HEK293 (cell line): ENCODE data around the gene DNAJC12.
A peak's percentile ranks its signal among the peaks of the same experiment; 100 is the strongest.

Experiments used
- CTCF ChIA-PET: fragments of 350-600 bp; formaldehyde crosslinking; extraction: SDS; loops from one replicate; lab custom pipeline; 2021; ENCODE audit warnings: antibody characterized with exemption; lab: Yijun Ruan, JAX
- POLR2A ChIA-PET: fragments of 300-600 bp; formaldehyde crosslinking; extraction: SDS; loops from one replicate; lab custom pipeline; 2020; ENCODE audit warnings: antibody characterized with exemption, inconsistent platforms; lab: Yijun Ruan, JAX
- H3K27ac ChIP-seq: fragments of 200-500 bp; sonication (Bioruptor generic); 2 replicates; pipeline ENCODE4 v1.5.1; 2014; ENCODE audit warnings: low read depth, low read length, control low read depth, inconsistent platforms; ENCODE audit errors: extremely low read depth
- H3K36me3 ChIP-seq, 2 experiments: fragments of 200-500 bp in 1 of 2; sonication (Bioruptor generic) in 1 of 2; 1 replicate in 1 of 2; 2 replicates in 1 of 2; pipeline ENCODE4 v1.5.1; 2014 to 2017; ENCODE audit warnings: inconsistent platforms in 2 of 2, low read length in 2 of 2; ENCODE audit not compliant: control insufficient read depth in 2 of 2, insufficient read depth in 1 of 2
- H3K4me1 ChIP-seq: fragments of 200-500 bp; sonication (Bioruptor generic); 2 replicates; pipeline ENCODE4 v1.5.1; 2014; ENCODE audit warnings: mild to moderate bottlenecking, low read length, inconsistent platforms; ENCODE audit not compliant: control insufficient read depth, insufficient read depth
- H3K4me3 ChIP-seq: 2 replicates; pipeline ENCODE4 v1.5.1; 2011; ENCODE audit warnings: low read depth, mild to moderate bottlenecking, control low read depth, low read length, moderate library complexity
- H3K9me3 ChIP-seq: fragments of 200-500 bp; sonication (Bioruptor generic); 2 replicates; pipeline ENCODE4 v1.5.1; 2014; ENCODE audit warnings: low read depth, low read length, inconsistent platforms; ENCODE audit not compliant: control insufficient read depth, insufficient read depth
- ATF2 ChIP-seq: fragments of 450-650 bp; formaldehyde crosslinking; IDR thresholded peaks from 2 replicates; pipeline ENCODE4 v1.5.1; 2016; ENCODE audit warnings: missing biosample characterization, missing genetic modification characterization, low read depth
- GLI2 ChIP-seq: fragments of 450-650 bp; formaldehyde crosslinking; IDR thresholded peaks from 2 replicates; pipeline ENCODE4; 2017; ENCODE audit warnings: missing biosample characterization, missing genetic modification characterization, low read depth, borderline replicate concordance
- HOXC10 ChIP-seq: sonication (generic); formaldehyde crosslinking; IDR thresholded peaks from 2 replicates; pipeline ENCODE4 v1.8.1; 2023; ENCODE audit warnings: mild to moderate bottlenecking, missing genetic modification reagents
- IKZF3 ChIP-seq: fragments of 450-650 bp; IDR thresholded peaks from 2 replicates; pipeline ENCODE4 v1.5.0; 2018; ENCODE audit warnings: missing biosample characterization, mild to moderate bottlenecking, missing genetic modification characterization, moderate library complexity
- MYNN ChIP-seq: fragments of 450-650 bp; formaldehyde crosslinking; IDR thresholded peaks from 2 replicates; pipeline ENCODE4 v1.5.1; 2016; ENCODE audit warnings: missing biosample characterization, missing genetic modification characterization, borderline replicate concordance
- PRDM10 ChIP-seq: fragments of 450-650 bp; formaldehyde crosslinking; IDR thresholded peaks from 2 replicates; pipeline ENCODE4 v1.5.1; 2016; ENCODE audit warnings: missing biosample characterization, missing genetic modification characterization
- PRDM6 ChIP-seq: fragments of 450-650 bp; formaldehyde crosslinking; IDR thresholded peaks from 2 replicates; pipeline ENCODE4 v1.5.1; 2017; ENCODE audit warnings: missing biosample characterization, missing genetic modification characterization
- SP7 ChIP-seq: fragments of 450-650 bp; formaldehyde crosslinking; IDR thresholded peaks from 2 replicates; pipeline ENCODE4 v1.5.1; 2016; ENCODE audit warnings: missing biosample characterization, missing genetic modification characterization
- TCF7L2 ChIP-seq: IDR thresholded peaks from 2 replicates; pipeline ENCODE4 v1.6.1; 2011; ENCODE audit warnings: low read depth, mild to moderate bottlenecking, inconsistent platforms, low read length, moderate library complexity, borderline replicate concordance
- ZBTB1 ChIP-seq: fragments of 450-650 bp; formaldehyde crosslinking; IDR thresholded peaks from 2 replicates; pipeline ENCODE4 v1.5.1; 2016; ENCODE audit warnings: missing biosample characterization, missing genetic modification characterization
- ZBTB17 ChIP-seq: fragments of 450-650 bp; formaldehyde crosslinking; IDR thresholded peaks from 2 replicates; pipeline ENCODE4 v1.5.1; 2016; ENCODE audit warnings: missing biosample characterization, missing genetic modification characterization
- ZBTB20 ChIP-seq: fragments of 450-650 bp; formaldehyde crosslinking; IDR thresholded peaks from 2 replicates; pipeline ENCODE4 v1.5.1; 2016; ENCODE audit warnings: missing biosample characterization, missing genetic modification characterization
- ZFP69B ChIP-seq: fragments of 450-650 bp; formaldehyde crosslinking; IDR thresholded peaks from 2 replicates; pipeline ENCODE4 v1.5.1; 2016; ENCODE audit warnings: missing biosample characterization, missing genetic modification characterization
- ZNF2 ChIP-seq: fragments of 450-650 bp; formaldehyde crosslinking; IDR thresholded peaks from 2 replicates; pipeline ENCODE4 v1.5.1; 2016; ENCODE audit warnings: missing biosample characterization, missing genetic modification characterization
- ZNF335 ChIP-seq: fragments of 450-650 bp; formaldehyde crosslinking; conservative IDR thresholded peaks from 2 replicates; pipeline ENCODE4 v1.5.1; 2016; ENCODE audit warnings: missing biosample characterization, missing genetic modification characterization
- ZNF362 ChIP-seq: fragments of 450-650 bp; formaldehyde crosslinking; IDR thresholded peaks from 2 replicates; pipeline ENCODE4 v1.5.1; 2016; ENCODE audit warnings: missing biosample characterization, missing genetic modification characterization
- ZNF394 ChIP-seq: fragments of 450-650 bp; formaldehyde crosslinking; IDR thresholded peaks from 2 replicates; pipeline ENCODE4 v1.5.1; 2016; ENCODE audit warnings: missing biosample characterization, missing genetic modification characterization, mild to moderate bottlenecking, moderate library complexity, borderline replicate concordance
- ZNF501 ChIP-seq: fragments of 450-650 bp; formaldehyde crosslinking; IDR thresholded peaks from 2 replicates; pipeline ENCODE4 v1.5.1; 2016; ENCODE audit warnings: missing biosample characterization, missing genetic modification characterization
- ZNF580 ChIP-seq: fragments of 450-650 bp; formaldehyde crosslinking; IDR thresholded peaks from 2 replicates; pipeline ENCODE4 v1.5.1; 2016; ENCODE audit warnings: missing biosample characterization, missing genetic modification characterization
- ZNF629 ChIP-seq: fragments of 450-650 bp; formaldehyde crosslinking; IDR thresholded peaks from 2 replicates; pipeline ENCODE4 v1.5.1; 2017; ENCODE audit warnings: missing biosample characterization, missing genetic modification characterization
- ZNF639 ChIP-seq: fragments of 450-650 bp; formaldehyde crosslinking; IDR thresholded peaks from 2 replicates; pipeline ENCODE4 v1.5.1; 2016; ENCODE audit warnings: missing biosample characterization, missing genetic modification characterization
- ZNF830 ChIP-seq: fragments of 450-650 bp; IDR thresholded peaks from 2 replicates; pipeline ENCODE4 v1.5.0; 2018; ENCODE audit warnings: missing biosample characterization, missing genetic modification characterization, low read depth, mild to moderate bottlenecking, moderate library complexity
- TF ChIP-seq, protein P1 (sequence below): fragments of 450-650 bp; formaldehyde crosslinking; IDR thresholded peaks from 2 replicates; pipeline ENCODE4 v1.5.1; 2016; ENCODE audit warnings: missing biosample characterization, missing genetic modification characterization

The DNAJC12 gene

GRCh38 chr10:67837541-67838314, at the start of gene DNAJC12:
Gene DNAJC12, minus strand, starts transcription at chr10:67838188. Its CDS starts 177 bp downstream, at chr10:67838011.
- Histone ChIP-seq H3K4me3 (peak within 1 kb of the TSS; percentile 53), H3K9me3 (no peaks in the 10 kb centered on the region), H3K36me3 (no peaks in the 10 kb centered on the region; a peak in 1 of 3 replicates), H3K4me1 (0 out of 2 replicates have a peak, but pooled peaks cover 2% of the 10 kb centered on the region), H3K27ac (no peak within 1 kb of the TSS)
- CTCF ChIA-PET = interaction anchor here (0.6 to 1.6 kb wide), 8 partner anchors 18 to 463 kb away, joined by 3 to 11 read pairs (median 3); no protein-coding TSS in a partner anchor
- POLR2A ChIA-PET = interaction anchor here (0.6 to 1.1 kb wide), 4 partner anchors 12 to 1814 kb away, joined by 3 to 10 read pairs (median 6); partner anchors contain the start of gene PBLD
- TF ChIP-seq ZBTB20 (peak; percentile 75), PRDM10 (tag by site-specific recombination) (peak; percentile 66), ZNF629 (tag by site-specific recombination) (peak; percentile 26; the same call in 1 of the 2 replicates), ZNF639 (tag by site-specific recombination) (no peak), ZBTB17 (tag by site-specific recombination) (peak; percentile 94), ZNF335 (tag by site-specific recombination) (peak; percentile 52), TCF7L2 (0 out of 2 replicates have a peak, but pooled peaks have one; percentile 8), IKZF3 (peak; percentile 36; the same call in 1 of the 2 replicates), ZNF501 (tag by site-specific recombination) (0 out of 2 replicates have a peak, but pooled peaks have one; percentile 38), PRDM6 (tag by site-specific recombination) (peak; percentile 93), SP7 (tag by site-specific recombination) (peak; percentile 40; the same call in 1 of the 2 replicates), GLI2 (tag by site-specific recombination) (no peak), ZNF394 (tag by site-specific recombination) (peak; percentile 11; the same call in 1 of the 2 replicates), ZNF580 (tag by site-specific recombination) (no peak), MYNN (no peak), ZNF830 (tag by site-specific recombination) (no peak), ZBTB1 (no peak), ATF2 (tag by site-specific recombination) (0 out of 2 replicates have a peak, but pooled peaks have one; percentile 22), HOXC10 (no peak), ZNF362 (tag by site-specific recombination) (peak; percentile 55; the same call in 1 of the 2 replicates), ZFP69B (tag by site-specific recombination) (peak; percentile 69), ZNF2 (tag by site-specific recombination) (0 out of 2 replicates have a peak, but pooled peaks have one; percentile 26)
- TF ChIP-seq, protein P1, sequence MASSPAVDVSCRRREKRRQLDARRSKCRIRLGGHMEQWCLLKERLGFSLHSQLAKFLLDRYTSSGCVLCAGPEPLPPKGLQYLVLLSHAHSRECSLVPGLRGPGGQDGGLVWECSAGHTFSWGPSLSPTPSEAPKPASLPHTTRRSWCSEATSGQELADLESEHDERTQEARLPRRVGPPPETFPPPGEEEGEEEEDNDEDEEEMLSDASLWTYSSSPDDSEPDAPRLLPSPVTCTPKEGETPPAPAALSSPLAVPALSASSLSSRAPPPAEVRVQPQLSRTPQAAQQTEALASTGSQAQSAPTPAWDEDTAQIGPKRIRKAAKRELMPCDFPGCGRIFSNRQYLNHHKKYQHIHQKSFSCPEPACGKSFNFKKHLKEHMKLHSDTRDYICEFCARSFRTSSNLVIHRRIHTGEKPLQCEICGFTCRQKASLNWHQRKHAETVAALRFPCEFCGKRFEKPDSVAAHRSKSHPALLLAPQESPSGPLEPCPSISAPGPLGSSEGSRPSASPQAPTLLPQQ (tag by site-specific recombination) = peak; percentile 91
